Measurements from ENCODE around the gene SLC25A26.
"Not testable (repeated sequence)": the region's sequence is repeated elsewhere in the genome, so short reads cannot be mapped to it uniquely, and the experiment has no call there.

SLC25A26 gene

GRCh38 chr3:66414846-66415245 lies 194.0 kb downstream of the SLC25A26 start:
- no peak for FAIRE-seq

- FAIRE-seq: no peak
Measured at GRCh38 chr3:66415867-66416428, 195.1 kb downstream of the SLC25A26 start.

- no peak for FAIRE-seq
Measured at GRCh38 chr3:66416556-66417304, 195.9 kb downstream of the SLC25A26 start.

GRCh38 chr3:66418475-66418931 lies 197.7 kb downstream of the SLC25A26 start:
- no peak for FAIRE-seq

GRCh38 chr3:66419036-66419435 lies 198.2 kb downstream of the SLC25A26 start:
- FAIRE-seq: no peak

- FAIRE-seq: not testable (repeated sequence)
Measured at GRCh38 chr3:66421144-66421543, 200.3 kb downstream of the SLC25A26 start.

- FAIRE-seq: not testable (repeated sequence)
Measured at GRCh38 chr3:66421893-66422292, 201.1 kb downstream of the SLC25A26 start.

GRCh38 chr3:66423791-66424190 lies 203.0 kb downstream of the SLC25A26 start:
- FAIRE-seq: no peak

- no peak for FAIRE-seq
Measured at GRCh38 chr3:66425032-66425431, 204.2 kb downstream of the SLC25A26 start.

GRCh38 chr3:66425576-66426114 lies 204.8 kb downstream of the SLC25A26 start:
- no peak for FAIRE-seq

- FAIRE-seq: no peak
Measured at GRCh38 chr3:66426135-66426534, 205.3 kb downstream of the SLC25A26 start.

- no peak for FAIRE-seq
Measured at GRCh38 chr3:66427352-66427751, 206.6 kb downstream of the SLC25A26 start.

- FAIRE-seq: no peak
Measured at GRCh38 chr3:66427951-66428474, 207.2 kb downstream of the SLC25A26 start.
